Measurements from ENCODE around the gene GIMAP1. TPM values are rescaled to one million over a fixed set of nuclear protein-coding genes. Genes with fewer than 3 reads are reported as not detected.

The GIMAP1 gene
- polyA plus RNA-seq, 1 donor: 2.4 TPM

GRCh38 chr7:150745086-150745485 lies 28.7 kb downstream of the GIMAP1 start:
- DNase-seq: no peak

GRCh38 chr7:150745876-150746275 lies 29.5 kb downstream of the GIMAP1 start:
- DNase-seq: no peak

- no peak for DNase-seq
Measured at GRCh38 chr7:150746921-150747320, 30.5 kb downstream of the GIMAP1 start.

GRCh38 chr7:150748376-150748775 lies 32.0 kb downstream of the GIMAP1 start:
- DNase-seq: no peak

- no peak for DNase-seq
Measured at GRCh38 chr7:150751702-150752101, 35.3 kb downstream of the GIMAP1 start.

- DNase-seq: no peak
Measured at GRCh38 chr7:150753239-150753638, 36.8 kb downstream of the GIMAP1 start.

GRCh38 chr7:150753826-150754603 lies 37.6 kb downstream of the GIMAP1 start:
- peak; percentile 14 for DNase-seq

GRCh38 chr7:150754951-150755350 lies 38.5 kb downstream of the GIMAP1 start:
- no peak for DNase-seq

- DNase-seq: no peak
Measured at GRCh38 chr7:150755473-150756099, 39.2 kb downstream of the GIMAP1 start.

- DNase-seq: no peak
Measured at GRCh38 chr7:150756166-150756565, 39.8 kb downstream of the GIMAP1 start.

- no peak for DNase-seq
Measured at GRCh38 chr7:150756858-150757257, 40.4 kb downstream of the GIMAP1 start.

GRCh38 chr7:150759479-150759878 lies 43.1 kb downstream of the GIMAP1 start:
- DNase-seq: no peak

GRCh38 chr7:150766334-150766709 lies 49.9 kb downstream of the GIMAP1 start:
- DNase-seq: no peak

GRCh38 chr7:150769768-150770167 lies 53.4 kb downstream of the GIMAP1 start:
- DNase-seq: no peak

Other genes with a start within 250 kb of the GIMAP1 start
- 12.4 TPM for gene GIMAP7, start 201.7 kb upstream of the GIMAP1 start, polyA plus RNA-seq (ENCODE audit: insufficient read length)
- 26.3 TPM for gene GIMAP4, start 149.2 kb upstream of the GIMAP1 start, polyA plus RNA-seq (ENCODE audit: insufficient read length)
- 13.8 TPM for gene GIMAP6, start 84.2 kb upstream of the GIMAP1 start, polyA plus RNA-seq (ENCODE audit: insufficient read length)
- 7.2 TPM for gene GIMAP2, start 30.9 kb upstream of the GIMAP1 start, polyA plus RNA-seq (ENCODE audit: insufficient read length)
- 5.6 TPM for gene GIMAP5, start 20.8 kb downstream of the GIMAP1 start, polyA plus RNA-seq (ENCODE audit: insufficient read length)
- 78.4 TPM for gene TMEM176B, start 83.8 kb downstream of the GIMAP1 start, polyA plus RNA-seq (ENCODE audit: insufficient read length)
- 90.9 TPM for gene TMEM176A, start 84.2 kb downstream of the GIMAP1 start, polyA plus RNA-seq (ENCODE audit: insufficient read length)
- gene AOC1, start 135.9 kb downstream of the GIMAP1 start, polyA plus RNA-seq (ENCODE audit: insufficient read length): 54.2 TPM

All from left kidney (tissue), 2 donors.